Adipocyte (in vitro differentiated cells): ENCODE data around the gene UAP1.
A peak's percentile ranks its signal among the peaks of the same experiment; 100 is the strongest.

Experiments used
- DNase-seq: peaks from one replicate; pipeline ENCODE4 v3.0.0-alpha.2; 2015; ENCODE audit warnings: low read depth
- H3K27me3 ChIP-seq: replicated peaks from 2 replicates; pipeline ENCODE4 v1.7.0; 2013; ENCODE audit warnings: mild to moderate bottlenecking, low read length, moderate library complexity; ENCODE audit not compliant: control insufficient read depth, insufficient read depth
- H3K36me3 ChIP-seq: 2 replicates; pipeline ENCODE4 v1.7.0; 2013; ENCODE audit warnings: low read length, mild to moderate bottlenecking, moderate library complexity; ENCODE audit not compliant: control insufficient read depth, insufficient read depth, severe bottlenecking
- H3K4me1 ChIP-seq: 2 replicates; pipeline ENCODE4 v1.7.0; 2013; ENCODE audit warnings: mild to moderate bottlenecking, low read length, moderate library complexity; ENCODE audit not compliant: control insufficient read depth, insufficient read depth
- H3K4me3 ChIP-seq: 2 replicates; pipeline ENCODE4 v1.7.0; 2013; ENCODE audit warnings: mild to moderate bottlenecking, low read length, moderate library complexity
- H3K9ac ChIP-seq: 2 replicates; pipeline ENCODE4 v1.7.0; 2013; ENCODE audit warnings: mild to moderate bottlenecking, low read length, moderate library complexity
- H3K9me3 ChIP-seq: 2 replicates; pipeline ENCODE4 v1.7.0; 2013; ENCODE audit warnings: mild to moderate bottlenecking, low read length, moderate library complexity; ENCODE audit not compliant: control insufficient read depth

Gene UAP1

DNA sequence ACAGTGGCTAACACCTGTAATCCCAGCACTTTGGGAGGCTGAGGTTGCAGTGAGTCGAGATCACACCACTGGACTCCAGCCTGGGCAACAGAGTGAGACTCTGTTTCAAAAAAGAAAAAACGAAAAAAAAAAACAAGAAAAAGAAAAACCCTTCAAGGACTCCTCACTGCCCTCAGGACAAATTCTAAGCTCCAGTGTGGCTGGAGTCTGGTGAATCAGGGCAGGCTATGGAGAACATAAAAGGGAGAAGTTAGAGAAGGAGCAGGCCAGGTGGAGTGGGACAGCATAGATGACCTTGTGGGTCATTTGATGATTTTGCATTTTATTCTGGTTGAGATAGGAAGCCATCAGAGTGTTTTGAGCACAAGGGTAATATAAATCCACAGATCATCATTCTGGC, 12.5 kb upstream of the UAP1 start:
- no peak for DNase-seq
- no peaks in the 10 kb centered on the region for H3K36me3 ChIP-seq
- peaks cover 55% of the 10 kb centered on the region for H3K4me1 ChIP-seq
- peak overlapping the region; percentile 67 for H3K9ac ChIP-seq
- H3K9me3 ChIP-seq, result no peaks in the 10 kb centered on the region
- H3K27me3 ChIP-seq, result no peaks in the 10 kb centered on the region
- H3K4me3 ChIP-seq, result peak overlapping the region; percentile 13

DNA sequence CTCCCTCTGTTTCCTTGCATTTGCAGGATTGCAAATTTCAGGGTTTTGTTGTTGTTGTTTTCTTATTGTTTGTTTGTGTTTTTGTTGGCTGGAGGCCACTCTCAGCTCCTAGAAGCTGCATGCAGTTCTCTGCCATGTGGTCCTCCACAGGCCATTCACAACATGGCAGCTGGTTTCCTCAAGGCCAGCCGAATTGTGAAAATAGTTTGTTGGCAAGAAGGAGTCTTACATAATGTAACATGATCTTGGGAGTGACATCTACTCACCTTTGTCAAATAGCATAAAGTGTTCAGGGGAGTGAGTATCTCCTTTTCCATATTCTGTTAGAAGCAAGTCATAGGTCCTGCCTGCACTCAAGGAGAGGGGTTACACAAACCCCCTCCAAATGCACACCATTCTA, 10.6 kb upstream of the UAP1 start:
- no peak for DNase-seq
- no peaks in the 10 kb centered on the region for H3K27me3 ChIP-seq

DNA sequence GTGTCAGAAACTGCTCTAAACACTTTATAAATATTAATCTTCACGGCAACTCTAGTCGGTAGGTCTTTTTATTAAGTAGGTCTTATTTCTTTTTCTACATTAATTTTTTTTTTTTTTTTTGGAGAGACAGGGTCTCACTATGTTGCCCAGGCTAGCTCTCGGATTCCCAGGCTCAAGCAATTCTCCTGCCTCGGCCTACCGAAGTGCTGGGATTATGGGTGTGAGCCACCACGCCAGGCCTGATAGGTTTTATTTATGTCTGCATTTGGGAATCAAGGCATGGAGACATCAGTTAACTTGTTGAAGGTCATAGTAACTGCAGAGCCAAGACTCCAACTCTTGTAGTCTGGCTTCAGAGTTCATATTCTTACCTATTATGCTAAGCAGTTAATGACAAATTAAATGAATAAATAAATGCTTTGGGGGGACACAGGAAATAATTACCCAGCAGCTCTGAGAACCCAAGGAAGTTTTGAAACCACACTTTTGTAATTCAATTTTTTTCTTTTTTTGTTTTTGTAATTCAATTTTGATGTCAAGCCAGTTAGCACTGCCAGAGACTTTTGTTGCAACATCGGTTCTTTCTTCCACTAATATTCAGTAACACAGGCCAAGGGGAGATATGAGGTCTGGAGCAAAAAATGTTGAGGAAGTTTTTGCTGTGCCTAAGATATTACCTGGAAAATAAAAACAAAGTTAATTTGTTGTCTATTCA, 9.4 kb upstream of the UAP1 start:
- Histone ChIP-seq H3K27me3 (no peaks in the 10 kb centered on the region), H3K36me3 (no peaks in the 10 kb centered on the region), H3K9me3 (no peaks in the 10 kb centered on the region), H3K4me1 (peaks cover 63% of the 10 kb centered on the region), H3K4me3 (no peak overlapping the region), H3K9ac (peak overlapping the region; percentile 55)
- DNase-seq, result peak; percentile 82

More for the DNA sequence above, 10.6 kb upstream of the UAP1 start:
- peaks cover 63% of the 10 kb centered on the region for H3K4me1 ChIP-seq
- H3K9me3 ChIP-seq, result no peaks in the 10 kb centered on the region
- H3K4me3 ChIP-seq, result no peak overlapping the region
- no peaks in the 10 kb centered on the region for H3K36me3 ChIP-seq
- no peak overlapping the region for H3K9ac ChIP-seq

DNA sequence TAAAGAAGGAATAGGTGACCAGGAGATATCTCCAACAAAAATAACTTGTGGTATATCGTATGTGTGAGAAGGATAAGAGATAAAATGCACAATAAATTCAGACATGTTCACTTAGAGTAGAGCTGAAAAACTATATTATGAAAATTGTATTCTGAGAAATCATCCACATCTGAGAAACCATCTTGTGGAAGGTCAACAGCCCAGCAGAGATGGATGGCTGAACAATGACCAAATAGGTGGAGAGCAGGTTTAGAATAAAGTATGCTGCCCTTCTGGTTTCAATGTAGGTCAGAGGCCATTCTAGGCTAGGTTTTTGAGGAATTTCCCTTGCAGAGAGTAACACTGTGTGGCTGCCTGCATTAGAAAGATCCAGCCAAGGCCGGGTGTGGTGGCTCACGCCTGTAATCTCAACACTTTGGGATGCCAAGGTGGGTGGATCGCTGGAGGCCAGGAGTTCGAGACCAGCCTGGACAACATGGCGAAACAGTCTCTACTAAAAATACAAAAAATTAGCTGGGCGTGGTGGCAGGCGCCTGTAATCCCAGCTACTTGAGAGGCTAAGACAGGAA, 8.8 kb upstream of the UAP1 start:
- no peak for DNase-seq
- Histone ChIP-seq H3K9ac (peak overlapping the region; percentile 55), H3K4me1 (peaks cover 58% of the 10 kb centered on the region), H3K9me3 (no peaks in the 10 kb centered on the region), H3K36me3 (no peaks in the 10 kb centered on the region), H3K27me3 (no peaks in the 10 kb centered on the region), H3K4me3 (no peak overlapping the region)

DNA sequence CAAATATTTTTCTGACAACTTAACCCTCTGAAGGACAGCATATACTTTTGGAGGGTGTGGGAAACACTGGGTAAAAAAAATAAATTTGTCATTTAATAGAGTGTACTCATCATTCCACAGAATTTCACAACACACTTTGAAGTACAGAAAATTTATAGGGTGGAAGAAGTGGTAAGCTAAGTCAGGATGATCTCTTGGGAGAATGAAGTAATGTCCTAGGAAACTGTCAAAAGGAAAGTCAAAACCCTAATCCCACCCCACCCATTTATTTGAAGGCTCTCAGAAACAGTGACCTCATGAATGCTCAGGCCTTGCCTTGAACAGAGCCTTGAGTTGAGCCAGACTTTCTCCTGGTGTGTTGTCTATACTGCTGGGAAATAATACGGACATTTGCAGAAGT, 7.3 kb upstream of the UAP1 start:
- H3K27me3 ChIP-seq, result no peaks in the 10 kb centered on the region
- H3K4me3 ChIP-seq, result no peak overlapping the region
- no peaks in the 10 kb centered on the region for H3K36me3 ChIP-seq
- H3K9me3 ChIP-seq, result no peaks in the 10 kb centered on the region
- no peak overlapping the region for H3K9ac ChIP-seq
- peaks cover 46% of the 10 kb centered on the region for H3K4me1 ChIP-seq
- DNase-seq, result peak; percentile 36

DNA sequence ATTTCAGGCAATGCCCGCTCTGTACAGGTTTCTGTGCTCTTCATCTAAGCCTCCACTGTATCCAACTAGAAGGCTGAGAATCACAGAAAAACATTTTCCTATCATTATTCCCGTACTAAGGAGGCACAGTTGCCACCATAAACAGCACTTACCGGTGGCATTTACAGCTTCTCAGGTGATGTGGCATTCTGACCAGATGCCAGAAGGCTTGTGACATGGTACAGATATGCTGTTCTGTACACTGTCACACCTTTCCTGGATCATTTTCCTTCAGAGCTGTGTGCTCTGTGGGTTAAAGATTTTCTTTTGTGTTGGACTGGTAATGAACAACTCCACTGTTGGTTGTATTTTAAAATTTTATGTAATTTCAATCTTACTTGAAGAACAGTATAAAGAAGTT, 4.0 kb upstream of the UAP1 start:
- H3K9me3 ChIP-seq, result no peaks in the 10 kb centered on the region
- H3K36me3 ChIP-seq, result no peaks in the 10 kb centered on the region
- peaks cover 35% of the 10 kb centered on the region for H3K4me1 ChIP-seq
- no peak overlapping the region for H3K9ac ChIP-seq
- H3K4me3 ChIP-seq, result no peak overlapping the region
- DNase-seq, result no peak
- H3K27me3 ChIP-seq, result no peaks in the 10 kb centered on the region

DNA sequence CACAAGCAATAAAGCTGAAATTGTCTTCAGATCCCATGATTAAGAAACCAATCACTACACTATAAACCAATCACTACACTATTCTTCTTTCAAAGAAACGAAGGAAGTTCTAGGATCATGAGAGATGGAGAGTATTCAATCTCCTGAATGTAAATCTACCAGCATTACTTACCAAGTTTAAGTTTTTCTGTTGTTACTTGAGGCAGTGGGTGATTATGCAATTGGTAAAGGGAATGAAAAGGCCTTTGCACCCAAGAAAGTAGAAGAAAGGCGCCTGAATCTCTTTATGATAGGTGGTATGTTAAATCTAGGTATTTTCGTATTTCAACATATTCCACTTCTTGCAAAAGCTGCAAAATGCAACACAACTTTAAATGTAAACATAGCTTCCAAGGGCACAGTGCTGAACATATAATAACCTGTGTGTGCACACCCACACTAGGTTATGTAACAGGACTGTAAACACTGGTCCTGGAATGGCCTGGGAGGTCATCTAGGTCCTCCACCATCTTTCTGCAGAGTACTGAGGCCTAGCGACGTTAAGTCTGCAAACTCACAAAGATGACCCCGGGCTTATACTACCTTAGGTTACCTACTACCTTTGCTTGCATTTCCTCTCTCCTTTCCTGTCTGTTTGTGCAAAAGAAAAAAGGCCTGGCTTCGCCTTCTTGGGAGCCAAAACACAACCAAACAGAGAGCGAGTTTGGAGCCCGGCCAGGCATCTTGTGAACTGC, 1.1 kb upstream of the UAP1 start:
- H3K4me1 ChIP-seq, result peaks cover 29% of the 10 kb centered on the region
- DNase-seq, result no peak
- peaks cover under 1% of the 10 kb centered on the region for H3K36me3 ChIP-seq
- peak overlapping the region; percentile 91 for H3K9ac ChIP-seq
- peak overlapping the region; percentile 88 for H3K4me3 ChIP-seq
- no peaks in the 10 kb centered on the region for H3K27me3 ChIP-seq
- H3K9me3 ChIP-seq, result no peaks in the 10 kb centered on the region

DNA sequence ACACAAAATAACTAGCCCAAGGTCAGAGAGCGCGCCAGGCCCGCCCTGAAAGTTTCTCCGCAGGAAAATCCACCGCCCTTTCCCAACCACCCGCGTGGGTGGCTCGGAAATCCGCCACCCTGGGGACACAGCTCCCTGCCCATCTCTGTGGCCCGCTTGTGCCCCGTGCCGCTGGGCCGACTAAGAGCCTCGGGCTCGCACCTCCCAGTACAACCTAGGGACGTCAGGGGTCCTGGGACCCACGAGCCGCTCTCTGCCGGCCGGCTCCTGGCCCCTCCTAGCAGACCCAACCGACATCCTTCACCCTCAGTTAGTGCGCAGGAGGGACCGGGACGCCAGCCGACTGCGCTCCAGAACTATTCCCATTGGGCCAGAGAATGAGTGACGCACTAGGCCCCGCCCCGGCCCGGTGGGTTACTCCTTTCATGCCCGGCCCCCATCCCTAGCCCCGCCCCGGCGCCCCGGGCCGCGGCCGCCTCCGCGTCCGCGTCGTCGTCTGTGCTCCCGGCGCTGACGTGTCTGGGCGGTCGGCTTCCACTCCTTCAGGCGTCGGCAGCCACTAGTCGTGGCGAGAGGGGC, 396 bp upstream of the UAP1 start:
- DNase-seq, result peak; percentile 99
- Histone ChIP-seq H3K36me3 (peaks cover 7% of the 10 kb centered on the region), H3K9ac (peak overlapping the region; percentile 91), H3K4me3 (peak overlapping the region; percentile 88), H3K4me1 (peaks cover 35% of the 10 kb centered on the region), H3K27me3 (no peaks in the 10 kb centered on the region), H3K9me3 (no peaks in the 10 kb centered on the region)

DNA sequence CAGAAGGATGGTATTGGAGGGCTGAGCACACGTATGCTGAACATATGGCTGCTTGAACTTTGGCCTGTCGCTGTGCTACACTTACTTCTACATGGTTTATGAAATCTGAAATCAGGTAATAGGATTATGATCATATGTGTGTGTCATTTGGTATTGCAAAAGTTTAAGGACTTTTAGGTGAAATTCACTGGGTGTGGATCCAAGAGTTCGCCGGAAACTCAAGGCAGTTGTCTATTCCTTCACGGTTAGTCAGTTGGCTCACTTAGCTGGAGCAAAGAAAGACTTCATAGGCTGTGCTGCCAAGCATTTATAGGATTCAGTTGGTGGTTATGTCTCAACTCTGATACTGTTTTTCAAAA, 927 bp downstream of the UAP1 start:
- H3K4me1 ChIP-seq, result peaks cover 43% of the 10 kb centered on the region
- no peaks in the 10 kb centered on the region for H3K9me3 ChIP-seq
- H3K36me3 ChIP-seq, result peaks cover 21% of the 10 kb centered on the region
- H3K4me3 ChIP-seq, result peak overlapping the region; percentile 85
- DNase-seq, result peak; percentile 85
- H3K9ac ChIP-seq, result peak overlapping the region; percentile 90
- no peaks in the 10 kb centered on the region for H3K27me3 ChIP-seq

DNA sequence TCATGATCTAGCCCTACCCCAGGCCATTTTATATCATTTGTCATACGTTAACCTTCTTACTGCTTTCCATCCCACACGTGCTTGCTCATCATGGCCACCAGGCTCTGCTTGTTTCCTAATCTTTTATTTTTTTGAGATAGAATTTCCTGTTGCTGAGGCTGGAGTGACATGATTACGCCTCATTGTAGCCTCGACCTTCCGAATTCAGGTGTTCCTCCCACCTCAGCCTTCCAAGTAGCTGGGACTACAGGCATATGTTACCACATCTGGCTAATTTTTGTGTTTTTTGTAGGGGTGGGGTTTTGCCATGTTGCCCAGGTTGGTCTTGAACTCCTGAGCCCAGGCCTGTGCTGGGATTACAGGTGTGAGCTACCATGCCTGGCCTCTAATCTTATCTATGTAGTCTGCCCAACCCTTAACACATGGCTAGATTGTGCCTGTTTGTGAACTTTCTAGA, 3.3 kb downstream of the UAP1 start:
- Histone ChIP-seq H3K4me1 (peaks cover 51% of the 10 kb centered on the region), H3K4me3 (peak overlapping the region; percentile 85), H3K9me3 (no peaks in the 10 kb centered on the region), H3K27me3 (no peaks in the 10 kb centered on the region), H3K36me3 (peaks cover 44% of the 10 kb centered on the region), H3K9ac (peak overlapping the region; percentile 13)
- no peak for DNase-seq

DNA sequence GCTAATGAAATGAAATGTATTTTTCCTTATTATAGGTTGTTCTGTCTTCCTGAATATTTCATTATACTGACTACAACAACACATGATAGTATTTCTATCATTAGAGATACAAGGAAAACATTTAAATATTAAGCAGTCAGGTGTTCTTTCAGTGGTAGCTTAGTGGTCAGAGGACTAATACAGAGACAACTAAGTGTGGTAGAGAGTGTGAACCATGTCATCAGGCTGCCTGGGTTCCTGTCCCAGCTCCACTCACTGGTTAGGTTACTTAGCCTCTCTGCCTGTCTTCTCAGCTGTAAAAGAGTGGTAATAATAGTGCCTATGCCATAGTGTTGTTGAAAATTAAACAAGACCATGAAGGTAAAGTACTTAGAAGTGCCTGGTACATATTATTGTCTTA, 3.9 kb downstream of the UAP1 start:
- Histone ChIP-seq H3K27me3 (no peaks in the 10 kb centered on the region), H3K4me3 (peak overlapping the region; percentile 85), H3K9ac (peak overlapping the region; percentile 8), H3K9me3 (no peaks in the 10 kb centered on the region), H3K4me1 (peaks cover 47% of the 10 kb centered on the region), H3K36me3 (peaks cover 50% of the 10 kb centered on the region)
- DNase-seq, result no peak
